ENCODE data around the gene TMEM176A. TPM values are rescaled to one million over a fixed set of nuclear protein-coding genes. Genes with fewer than 3 reads are reported as not detected.

TMEM176A gene
- polyA plus RNA-seq, 3 donors: 14.1 to 285 (median 129) TPM

DNA sequence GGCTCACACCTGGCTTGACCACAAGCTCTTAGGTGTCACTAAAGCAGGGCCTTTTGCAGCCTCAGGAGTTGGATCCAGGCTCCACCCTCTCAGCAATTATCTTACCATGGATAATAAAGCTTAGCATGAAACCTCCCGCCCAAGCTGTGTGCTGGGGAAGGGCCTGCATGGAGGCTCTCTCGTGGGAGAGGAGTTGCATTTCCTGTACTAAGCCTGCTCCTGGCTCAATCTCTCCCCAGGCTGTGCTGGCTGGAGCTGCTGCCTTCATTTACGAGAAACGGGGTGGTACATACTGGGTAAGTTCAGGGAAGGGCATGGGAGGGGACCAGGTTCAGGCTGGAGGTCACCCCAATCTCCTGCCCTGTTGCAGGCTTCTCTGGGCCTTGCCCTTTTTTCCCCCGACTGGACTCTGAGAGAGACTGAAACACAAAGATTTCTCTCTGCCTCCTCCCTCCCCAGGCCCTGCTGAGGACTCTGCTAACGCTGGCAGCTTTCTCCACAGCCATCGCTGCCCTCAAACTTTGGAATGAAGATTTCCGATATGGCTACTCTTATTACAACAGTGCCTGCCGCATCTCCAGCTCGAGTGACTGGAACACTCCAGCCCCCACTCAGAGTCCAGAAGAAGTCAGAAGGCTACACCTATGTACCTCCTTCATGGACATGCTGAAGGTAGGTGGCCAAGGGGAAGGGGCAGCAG, 2.7 kb downstream of the TMEM176A start:
- H3K4me2 ChIP-seq (replicated peaks; ENCODE audit: extremely low read depth, low read length, poor library complexity, severe bottlenecking): peak overlapping the region; percentile 84
- Mint-ChIP-seq H3K36me3 (peaks cover 50 to 57% of the 10 kb centered on the region in 2 donors), H3K9me3 (peaks cover 11 to 23% (median 19%) of the 10 kb centered on the region in 7 donors), H3K4me3 (peak overlapping the region in 1 of 2 donors; percentile 26), H3K4me1 (peaks cover 38% of the 10 kb centered on the region), H3K27me3 (ENCODE audit: low read depth in 3 of 3) (peaks cover 0 to 40% (median 32%) of the 10 kb centered on the region in 3 donors), H3K27ac (peak overlapping the region in 1 of 7 donors; percentile 70)
- 87% methylated on average over 9 of the region's 10 CpGs for WGBS (ENCODE audit: insufficient coverage)
- H3K27ac ChIP-seq (ENCODE audit: low read depth in 1 of 2, low read length in 2 of 2): no peak overlapping the region
- no peak for DNase-seq
- no peak overlapping the region for H3K9ac ChIP-seq (ENCODE audit: insufficient read depth, low read length, poor library complexity, severe bottlenecking)
- intact Hi-C loops (cut with micrococcal nuclease): no loop called here
- H4K20me1 ChIP-seq (ENCODE audit: insufficient read depth, low read length): peaks cover 11% of the 10 kb centered on the region
- TF ChIP-seq, protein P1, sequence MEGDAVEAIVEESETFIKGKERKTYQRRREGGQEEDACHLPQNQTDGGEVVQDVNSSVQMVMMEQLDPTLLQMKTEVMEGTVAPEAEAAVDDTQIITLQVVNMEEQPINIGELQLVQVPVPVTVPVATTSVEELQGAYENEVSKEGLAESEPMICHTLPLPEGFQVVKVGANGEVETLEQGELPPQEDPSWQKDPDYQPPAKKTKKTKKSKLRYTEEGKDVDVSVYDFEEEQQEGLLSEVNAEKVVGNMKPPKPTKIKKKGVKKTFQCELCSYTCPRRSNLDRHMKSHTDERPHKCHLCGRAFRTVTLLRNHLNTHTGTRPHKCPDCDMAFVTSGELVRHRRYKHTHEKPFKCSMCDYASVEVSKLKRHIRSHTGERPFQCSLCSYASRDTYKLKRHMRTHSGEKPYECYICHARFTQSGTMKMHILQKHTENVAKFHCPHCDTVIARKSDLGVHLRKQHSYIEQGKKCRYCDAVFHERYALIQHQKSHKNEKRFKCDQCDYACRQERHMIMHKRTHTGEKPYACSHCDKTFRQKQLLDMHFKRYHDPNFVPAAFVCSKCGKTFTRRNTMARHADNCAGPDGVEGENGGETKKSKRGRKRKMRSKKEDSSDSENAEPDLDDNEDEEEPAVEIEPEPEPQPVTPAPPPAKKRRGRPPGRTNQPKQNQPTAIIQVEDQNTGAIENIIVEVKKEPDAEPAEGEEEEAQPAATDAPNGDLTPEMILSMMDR (IDR thresholded peaks at IDR 0.05): no peak
- peaks cover 2 to 35% of the 10 kb centered on the region in 2 donors for H3K27me3 ChIP-seq (ENCODE audit: control insufficient read depth in 2 of 2, insufficient read depth in 2 of 2, low read length in 2 of 2)
- peaks cover 35% of the 10 kb centered on the region for H3K79me2 ChIP-seq (ENCODE audit: insufficient read depth, low read length)
- peak overlapping the region in 1 of 3 experiments; percentile 91 for H3K4me3 ChIP-seq (replicated peaks in 1 of 3; ENCODE audit: low read depth in 2 of 3, low read length in 3 of 3)
- no peak overlapping the region for H2AFZ ChIP-seq (ENCODE audit: insufficient read depth, low read depth, low read length, poor library complexity, severe bottlenecking)
- H3K9me3 ChIP-seq (replicated peaks in 1 of 2; ENCODE audit: control insufficient read depth in 1 of 2, insufficient read depth in 1 of 2, low read length in 2 of 2): peaks cover 7 to 12% of the 10 kb centered on the region in 2 donors
- H3K36me3 ChIP-seq (replicated peaks in 1 of 2; ENCODE audit: control insufficient read depth in 1 of 2, insufficient read depth in 2 of 2, low read length in 2 of 2): peaks cover 0 to 41% of the 10 kb centered on the region in 2 donors
- peaks cover 23 to 52% of the 10 kb centered on the region in 2 donors for H3K4me1 ChIP-seq (ENCODE audit: control insufficient read depth in 1 of 2, insufficient read depth in 2 of 2, low read length in 2 of 2)

DNA sequence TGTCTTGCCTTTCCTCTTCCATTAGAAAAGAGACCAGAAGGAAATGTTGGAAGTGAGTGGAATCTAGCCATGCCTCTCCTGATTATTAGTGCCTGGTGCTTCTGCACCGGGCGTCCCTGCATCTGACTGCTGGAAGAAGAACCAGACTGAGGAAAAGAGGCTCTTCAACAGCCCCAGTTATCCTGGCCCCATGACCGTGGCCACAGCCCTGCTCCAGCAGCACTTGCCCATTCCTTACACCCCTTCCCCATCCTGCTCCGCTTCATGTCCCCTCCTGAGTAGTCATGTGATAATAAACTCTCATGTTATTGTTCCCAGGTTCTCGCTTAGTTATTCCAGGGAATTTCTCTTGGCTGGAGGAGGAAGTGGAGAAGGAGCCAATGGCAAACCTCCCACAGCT, 4.2 kb downstream of the TMEM176A start:
- H3K4me1 ChIP-seq (ENCODE audit: control insufficient read depth in 1 of 2, insufficient read depth in 2 of 2, low read length in 2 of 2): peaks cover 13 to 37% of the 10 kb centered on the region in 2 donors
- peaks cover 24% of the 10 kb centered on the region for H3K4me1 Mint-ChIP-seq
- no peak overlapping the region for H3K9ac ChIP-seq (ENCODE audit: insufficient read depth, low read length, poor library complexity, severe bottlenecking)
- peaks cover 2 to 21% of the 10 kb centered on the region in 2 donors for H3K27me3 ChIP-seq (ENCODE audit: control insufficient read depth in 2 of 2, insufficient read depth in 2 of 2, low read length in 2 of 2)
- H3K4me2 ChIP-seq (replicated peaks; ENCODE audit: extremely low read depth, low read length, poor library complexity, severe bottlenecking): no peak overlapping the region
- H3K79me2 ChIP-seq (ENCODE audit: insufficient read depth, low read length): peaks cover 25% of the 10 kb centered on the region
- H3K27ac ChIP-seq (ENCODE audit: low read depth in 1 of 2, low read length in 2 of 2): no peak overlapping the region
- H3K27ac Mint-ChIP-seq: no peak overlapping the region
- H3K36me3 Mint-ChIP-seq: peaks cover 39 to 46% of the 10 kb centered on the region in 2 donors
- no peak overlapping the region for H3K4me3 ChIP-seq (replicated peaks in 1 of 3; ENCODE audit: low read depth in 2 of 3, low read length in 3 of 3)
- H2AFZ ChIP-seq (ENCODE audit: insufficient read depth, low read depth, low read length, poor library complexity, severe bottlenecking): no peak overlapping the region
- no peak overlapping the region for H3K4me3 Mint-ChIP-seq
- intact Hi-C loops (cut with micrococcal nuclease): loop anchor here in 1 of 2 donors (5.0 kb wide), 1 partner anchor 33 kb away; no protein-coding TSS in a partner anchor
- peaks cover 11% of the 10 kb centered on the region for H4K20me1 ChIP-seq (ENCODE audit: insufficient read depth, low read length)
- peaks cover 0 to 26% (median 25%) of the 10 kb centered on the region in 3 donors for H3K27me3 Mint-ChIP-seq (ENCODE audit: low read depth in 3 of 3)
- peaks cover 0 to 41% of the 10 kb centered on the region in 2 donors for H3K36me3 ChIP-seq (replicated peaks in 1 of 2; ENCODE audit: control insufficient read depth in 1 of 2, insufficient read depth in 2 of 2, low read length in 2 of 2)
- 100% methylated on average over 2 of the region's 5 CpGs for WGBS (ENCODE audit: insufficient coverage)
- TF ChIP-seq, protein P1 (IDR thresholded peaks at IDR 0.05): no peak
- H3K9me3 ChIP-seq (replicated peaks in 1 of 2; ENCODE audit: control insufficient read depth in 1 of 2, insufficient read depth in 1 of 2, low read length in 2 of 2): peaks cover 7 to 12% of the 10 kb centered on the region in 2 donors
- peaks cover 8 to 21% (median 16%) of the 10 kb centered on the region in 7 donors for H3K9me3 Mint-ChIP-seq
- DNase-seq: no peak

Data from CD14-positive monocyte (primary cell).